ENCODE data around the gene MAPKAPK3.

GRCh38 chr3:50605901-50606326, 11.0 kb upstream of the MAPKAPK3 start:
- TF ChIP-seq CTCF (IDR thresholded peaks at IDR 0.05; ENCODE audit: low read depth, low read length, poor library complexity, severe bottlenecking) (no peak), EZH2phosphoT487 (IDR thresholded peaks at IDR 0.05; ENCODE audit: borderline replicate concordance, low read length) (no peak)

Data from DOHH2 (cell line).